Keratinocyte (primary cell): ENCODE measurements around the gene HSPB1. TPM values are rescaled to one million over a fixed set of nuclear protein-coding genes. Genes with fewer than 3 reads are reported as not detected.

Experiments
- DNase-seq: peaks from one replicate; pipeline ENCODE4 v3.0.0-alpha.2; 2011; ENCODE audit warnings: low read depth, missing footprints, low spot score
- FAIRE-seq: peaks from 2 replicates; lab custom pipeline; 2011; peaks lifted over from hg19 to GRCh38; lab: Jason Lieb, UNC
- H2AFZ ChIP-seq: 2 replicates; pipeline ENCODE4 v1.6.0; 2012; ENCODE audit warnings: low read length, control low read depth, inconsistent platforms; ENCODE audit not compliant: control insufficient read depth
- H3K27ac ChIP-seq: 2 replicates; pipeline ENCODE4 v1.5.1; 2011; ENCODE audit warnings: low read length; ENCODE audit not compliant: control insufficient read depth, insufficient read depth
- H3K27me3 ChIP-seq: 3 replicates; pipeline ENCODE4 v1.6.0; 2011; ENCODE audit warnings: low read length; ENCODE audit not compliant: control insufficient read depth, insufficient read depth; ENCODE audit errors: extremely low read depth
- H3K36me3 ChIP-seq, 2 experiments: 2 replicates in 1 of 2; 3 replicates in 1 of 2; pipeline ENCODE4 v1.5.1; 2011; ENCODE audit warnings: low read length in 2 of 2, mild to moderate bottlenecking in 1 of 2; ENCODE audit not compliant: control insufficient read depth in 2 of 2, insufficient read depth in 2 of 2; ENCODE audit errors: extremely low read depth in 1 of 2
- H3K4me1 ChIP-seq: 3 replicates; pipeline ENCODE4 v1.5.1; 2011; ENCODE audit warnings: low read length; ENCODE audit not compliant: control insufficient read depth, insufficient read depth; ENCODE audit errors: extremely low read depth
- H3K4me2 ChIP-seq: 3 replicates; pipeline ENCODE4 v1.6.0; 2011; ENCODE audit warnings: low read depth, low read length; ENCODE audit not compliant: control insufficient read depth, insufficient read depth; ENCODE audit errors: extremely low read depth
- H3K4me3 ChIP-seq, 3 experiments: fragments of 200-600 bp in 1 of 3; sonication (generic) in 1 of 3; 2 replicates in 2 of 3; 3 replicates in 1 of 3; pipeline ENCODE4 v1.5.1; 2011 to 2016; ENCODE audit warnings: low read length in 3 of 3, mild to moderate bottlenecking in 3 of 3, control low read depth in 2 of 3, inconsistent platforms in 1 of 3, low read depth in 1 of 3, mixed read lengths in 1 of 3, mixed run types in 1 of 3, moderate library complexity in 1 of 3; ENCODE audit not compliant: control insufficient read depth in 2 of 3, insufficient read depth in 2 of 3; ENCODE audit errors: extremely low read depth in 1 of 3
- H3K79me2 ChIP-seq: 2 replicates; pipeline ENCODE4 v1.6.0; 2012; ENCODE audit warnings: low read length; ENCODE audit not compliant: control insufficient read depth, insufficient read depth
- H3K9ac ChIP-seq: 3 replicates; pipeline ENCODE4 v1.6.0; 2011; ENCODE audit warnings: low read length; ENCODE audit not compliant: control insufficient read depth, insufficient read depth; ENCODE audit errors: extremely low read depth
- H3K9me1 ChIP-seq: 3 replicates; pipeline ENCODE4 v1.6.0; 2011; ENCODE audit warnings: low read length; ENCODE audit not compliant: control insufficient read depth, insufficient read depth; ENCODE audit errors: extremely low read depth
- H3K9me3 ChIP-seq: 2 replicates; pipeline ENCODE4 v1.5.1; 2012; ENCODE audit warnings: low read depth, low read length; ENCODE audit not compliant: control insufficient read depth
- H4K20me1 ChIP-seq: 3 replicates; pipeline ENCODE4 v1.6.0; 2011; ENCODE audit warnings: low read length; ENCODE audit not compliant: control insufficient read depth, insufficient read depth; ENCODE audit errors: extremely low read depth
- EZH2 ChIP-seq: IDR thresholded peaks from one replicate; pipeline ENCODE4 v1.6.1; 2012; ENCODE audit warnings: inconsistent platforms, mild to moderate bottlenecking, low read length, moderate library complexity
- dilution Hi-C: fragments of 300-500 bp; cut with MboI; formaldehyde crosslinking; loops from one replicate; pipeline ENCODE4 v1.7.0; 2020; ENCODE audit warnings: low sequenced_read_pairs; ENCODE audit not compliant: extremely low pct_ligation_motif_present
- polyA plus RNA-seq, 5 experiments: library from polyadenylated mRNA; depleted of rRNA in 3 of 5; stranded (reverse) in 3 of 5; stranded (forward) in 1 of 5; unstranded in 1 of 5; fragments of >200 nt; gene quantifications; 1 replicate in 1 of 5; 2 replicates in 3 of 5; 3 replicates in 1 of 5; pipeline versions ENCODE4 v1.2.1 to v1.2.3, GENCODE V29; 2011 to 2012; ENCODE audit warnings: missing spikeins in 2 of 5, low read depth in 1 of 5, low replicate concordance in 1 of 5
- TF ChIP-seq, protein P1 (sequence below), 3 experiments: IDR thresholded peaks in 1 of 3; conservative IDR thresholded peaks in 1 of 3; optimal IDR thresholded peaks in 1 of 3; 2 replicates in 2 of 3; 3 replicates in 1 of 3; pipeline versions ENCODE3 to v1.5.1; 2011; ENCODE audit warnings: low read length in 3 of 3, mild to moderate bottlenecking in 3 of 3, moderate library complexity in 2 of 3, control low read depth in 1 of 3, inconsistent platforms in 1 of 3; ENCODE audit not compliant: insufficient read depth in 2 of 3; ENCODE audit errors: extremely low read depth in 1 of 3

Gene HSPB1
- polyA plus RNA-seq, 1 donor (not counting 4 experiments of a cell fraction or from before 2014, with no cell fraction given) = 460 TPM

DNA sequence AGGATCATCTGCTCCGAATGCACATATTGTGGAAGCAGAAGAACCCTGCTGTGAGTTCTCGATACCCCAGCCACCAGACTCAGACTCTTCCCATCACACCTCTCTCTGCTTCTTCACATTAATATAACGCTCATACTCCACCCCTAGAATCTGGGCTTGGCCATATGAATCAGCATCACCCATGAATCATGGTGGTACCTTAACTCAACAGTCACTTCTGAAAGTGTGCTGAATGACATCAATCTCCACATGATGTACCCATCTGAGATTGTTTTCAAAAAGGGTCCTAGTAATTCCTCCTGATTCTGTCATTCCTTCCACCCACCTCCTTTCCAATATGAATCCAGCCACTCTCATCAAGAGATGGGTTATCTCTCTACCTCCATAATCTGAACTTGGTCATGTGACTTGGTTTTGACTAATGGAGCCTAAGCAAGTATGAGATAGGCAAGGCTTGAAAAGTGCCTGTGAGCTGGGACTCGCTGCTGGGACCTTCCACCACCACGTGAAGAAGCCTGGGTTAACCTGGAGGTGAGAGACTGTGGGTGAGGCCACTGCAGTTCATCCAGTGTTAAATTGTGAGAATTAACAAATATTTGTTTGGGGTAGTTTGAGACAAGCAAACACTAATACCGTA, 40.9 kb downstream of the HSPB1 start:
- FAIRE-seq (no peak), DNase-seq (no peak)
- Histone ChIP-seq H3K9me3 (no peaks in the 10 kb centered on the region), H3K9me1 (peaks cover 9% of the 10 kb centered on the region), H3K4me3 (no peak overlapping the region), H3K79me2 (peaks cover 100% of the 10 kb centered on the region), H2AFZ (no peak overlapping the region), H3K27me3 (no peaks in the 10 kb centered on the region), H3K9ac (no peak overlapping the region), H3K4me2 (no peak overlapping the region), H3K27ac (peak overlapping the region; percentile 33), H3K4me1 (peaks cover 16% of the 10 kb centered on the region), H3K36me3 (peaks cover 30 to 52% of the 10 kb centered on the region in 2 experiments), H4K20me1 (peaks cover 56% of the 10 kb centered on the region)
- dilution Hi-C loops = no loop called here
- no peak for TF ChIP-seq EZH2
- TF ChIP-seq, protein P1, sequence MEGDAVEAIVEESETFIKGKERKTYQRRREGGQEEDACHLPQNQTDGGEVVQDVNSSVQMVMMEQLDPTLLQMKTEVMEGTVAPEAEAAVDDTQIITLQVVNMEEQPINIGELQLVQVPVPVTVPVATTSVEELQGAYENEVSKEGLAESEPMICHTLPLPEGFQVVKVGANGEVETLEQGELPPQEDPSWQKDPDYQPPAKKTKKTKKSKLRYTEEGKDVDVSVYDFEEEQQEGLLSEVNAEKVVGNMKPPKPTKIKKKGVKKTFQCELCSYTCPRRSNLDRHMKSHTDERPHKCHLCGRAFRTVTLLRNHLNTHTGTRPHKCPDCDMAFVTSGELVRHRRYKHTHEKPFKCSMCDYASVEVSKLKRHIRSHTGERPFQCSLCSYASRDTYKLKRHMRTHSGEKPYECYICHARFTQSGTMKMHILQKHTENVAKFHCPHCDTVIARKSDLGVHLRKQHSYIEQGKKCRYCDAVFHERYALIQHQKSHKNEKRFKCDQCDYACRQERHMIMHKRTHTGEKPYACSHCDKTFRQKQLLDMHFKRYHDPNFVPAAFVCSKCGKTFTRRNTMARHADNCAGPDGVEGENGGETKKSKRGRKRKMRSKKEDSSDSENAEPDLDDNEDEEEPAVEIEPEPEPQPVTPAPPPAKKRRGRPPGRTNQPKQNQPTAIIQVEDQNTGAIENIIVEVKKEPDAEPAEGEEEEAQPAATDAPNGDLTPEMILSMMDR (optimal IDR thresholded peaks at IDR 0.05 in 1 of 3, IDR thresholded peaks at IDR 0.05 in 1 of 3, conservative IDR thresholded peaks at IDR 0.05 in 1 of 3; ENCODE audit: extremely low read depth in 1 of 3, insufficient read depth in 2 of 3, low read length in 3 of 3) = no peak

DNA sequence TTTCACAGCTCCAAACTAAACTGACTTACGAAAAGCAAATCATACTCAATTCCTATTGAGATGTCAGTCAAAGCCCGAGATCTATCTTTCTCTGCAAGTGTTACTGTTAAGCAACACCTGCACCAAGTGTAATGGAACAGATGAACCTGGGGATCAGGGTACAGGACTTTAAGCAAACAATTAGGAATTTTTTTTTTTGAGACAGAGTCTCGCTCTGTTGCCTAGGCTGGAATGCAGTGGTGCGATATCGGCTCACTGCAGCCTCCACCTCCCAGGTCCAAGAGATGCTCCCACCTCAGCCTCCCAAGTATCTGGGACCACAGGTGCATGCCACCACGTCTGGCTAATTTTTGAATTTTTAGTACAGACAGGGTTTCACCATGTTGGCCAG, 41.5 kb downstream of the HSPB1 start:
- peak overlapping the region; percentile 33 for H3K27ac ChIP-seq
- H3K9ac ChIP-seq = no peak overlapping the region
- H3K4me2 ChIP-seq = no peak overlapping the region
- no peaks in the 10 kb centered on the region for H3K27me3 ChIP-seq
- TF ChIP-seq, protein P1 (optimal IDR thresholded peaks at IDR 0.05 in 1 of 3, IDR thresholded peaks at IDR 0.05 in 1 of 3, conservative IDR thresholded peaks at IDR 0.05 in 1 of 3; ENCODE audit: extremely low read depth in 1 of 3, insufficient read depth in 2 of 3, low read length in 3 of 3) = no peak
- TF ChIP-seq EZH2 = no peak
- no peak overlapping the region for H2AFZ ChIP-seq
- peaks cover 29 to 52% of the 10 kb centered on the region in 2 experiments for H3K36me3 ChIP-seq
- peaks cover 52% of the 10 kb centered on the region for H4K20me1 ChIP-seq
- DNase-seq = no peak
- FAIRE-seq = no peak
- H3K4me1 ChIP-seq = peaks cover 11% of the 10 kb centered on the region
- H3K4me3 ChIP-seq = no peak overlapping the region
- H3K79me2 ChIP-seq = peaks cover 100% of the 10 kb centered on the region
- dilution Hi-C loops = no loop called here
- H3K9me1 ChIP-seq = peaks cover 9% of the 10 kb centered on the region
- H3K9me3 ChIP-seq = no peaks in the 10 kb centered on the region
